Measurements from ENCODE around the gene PISD.

PISD gene

GRCh38 chr22:31579835-31580242, 82.2 kb downstream of the PISD start:
- Histone ChIP-seq H2AFZ (ENCODE audit: low read depth, low read length, severe bottlenecking) (no peak overlapping the region), H3K9me2 (replicated peaks; ENCODE audit: insufficient read depth, low read length) (no peaks in the 10 kb centered on the region), H3K9ac (ENCODE audit: low read length) (no peak overlapping the region), H3K4me3 (ENCODE audit: insufficient read depth, low read length, poor library complexity, severe bottlenecking) (no peak overlapping the region), H3K27ac (ENCODE audit: low read depth, low read length) (no peak overlapping the region), H3K4me2 (ENCODE audit: low read depth, low read length, poor library complexity, severe bottlenecking) (no peak overlapping the region), H4K20me1 (ENCODE audit: low read depth, low read length) (no peaks in the 10 kb centered on the region), H3K79me2 (ENCODE audit: insufficient read depth, low read length) (no peaks in the 10 kb centered on the region), H3K27me3 (ENCODE audit: low read length) (no peaks in the 10 kb centered on the region), H3K36me3 (ENCODE audit: low read length) (peaks cover under 1% of the 10 kb centered on the region; the same call in 1 of the 2 replicates), H3F3A (ENCODE audit: insufficient read depth) (0 out of 2 replicates have a peak, but pooled peaks cover 2% of the 10 kb centered on the region), H3K9me3 (ENCODE audit: insufficient read depth, low read length) (no peaks in the 10 kb centered on the region)
- TF ChIP-seq EZH2phosphoT487 (conservative IDR thresholded peaks at IDR 0.05; ENCODE audit: low read length) (no peak), CTCF (IDR thresholded peaks at IDR 0.05; ENCODE audit: insufficient read depth, low read length, poor library complexity, severe bottlenecking) (no peak)

- no peak for TF ChIP-seq EZH2phosphoT487 (conservative IDR thresholded peaks at IDR 0.05; ENCODE audit: low read length)
- TF ChIP-seq CTCF (IDR thresholded peaks at IDR 0.05; ENCODE audit: insufficient read depth, low read length, poor library complexity, severe bottlenecking): no peak
Observed at GRCh38 chr22:31578171-31578570, 83.8 kb downstream of the PISD start.

GRCh38 chr22:31577711-31578110, 84.3 kb downstream of the PISD start:
- no peaks in the 10 kb centered on the region for H3K9me3 ChIP-seq (ENCODE audit: insufficient read depth, low read length)
- 0 out of 2 replicates have a peak, but pooled peaks cover 3% of the 10 kb centered on the region for H3K36me3 ChIP-seq (ENCODE audit: low read length)
- no peak overlapping the region for H3K27ac ChIP-seq (ENCODE audit: low read depth, low read length)
- H3K9ac ChIP-seq (ENCODE audit: low read length): no peak overlapping the region
- H3F3A ChIP-seq (ENCODE audit: insufficient read depth): 0 out of 2 replicates have a peak, but pooled peaks cover 2% of the 10 kb centered on the region
- H4K20me1 ChIP-seq (ENCODE audit: low read depth, low read length): no peaks in the 10 kb centered on the region
- H3K4me3 ChIP-seq (ENCODE audit: insufficient read depth, low read length, poor library complexity, severe bottlenecking): no peak overlapping the region
- no peak overlapping the region for H2AFZ ChIP-seq (ENCODE audit: low read depth, low read length, severe bottlenecking)
- H3K27me3 ChIP-seq (ENCODE audit: low read length): no peaks in the 10 kb centered on the region
- no peaks in the 10 kb centered on the region for H3K79me2 ChIP-seq (ENCODE audit: insufficient read depth, low read length)
- TF ChIP-seq CTCF (IDR thresholded peaks at IDR 0.05; ENCODE audit: insufficient read depth, low read length, poor library complexity, severe bottlenecking) (no peak), EZH2phosphoT487 (conservative IDR thresholded peaks at IDR 0.05; ENCODE audit: low read length) (no peak)
- H3K4me2 ChIP-seq (ENCODE audit: low read depth, low read length, poor library complexity, severe bottlenecking): no peak overlapping the region
- no peaks in the 10 kb centered on the region for H3K9me2 ChIP-seq (replicated peaks; ENCODE audit: insufficient read depth, low read length)

More at GRCh38 chr22:31578171-31578570, 83.8 kb downstream of the PISD start:
- no peaks in the 10 kb centered on the region for H4K20me1 ChIP-seq (ENCODE audit: low read depth, low read length)
- H3K9me2 ChIP-seq (replicated peaks; ENCODE audit: insufficient read depth, low read length): no peaks in the 10 kb centered on the region
- no peaks in the 10 kb centered on the region for H3K27me3 ChIP-seq (ENCODE audit: low read length)
- H3K4me3 ChIP-seq (ENCODE audit: insufficient read depth, low read length, poor library complexity, severe bottlenecking): no peak overlapping the region
- 0 out of 2 replicates have a peak, but pooled peaks cover 3% of the 10 kb centered on the region for H3K36me3 ChIP-seq (ENCODE audit: low read length)
- no peak overlapping the region for H2AFZ ChIP-seq (ENCODE audit: low read depth, low read length, severe bottlenecking)
- H3K4me2 ChIP-seq (ENCODE audit: low read depth, low read length, poor library complexity, severe bottlenecking): no peak overlapping the region
- no peaks in the 10 kb centered on the region for H3K79me2 ChIP-seq (ENCODE audit: insufficient read depth, low read length)
- no peaks in the 10 kb centered on the region for H3K9me3 ChIP-seq (ENCODE audit: insufficient read depth, low read length)
- no peak overlapping the region for H3K9ac ChIP-seq (ENCODE audit: low read length)
- H3F3A ChIP-seq (ENCODE audit: insufficient read depth): 0 out of 2 replicates have a peak, but pooled peaks cover 2% of the 10 kb centered on the region
- H3K27ac ChIP-seq (ENCODE audit: low read depth, low read length): no peak overlapping the region
